HG02798 (cell line): ENCODE data around the gene PTDSS2.

ENCODE experiments used
- ATAC-seq: cut with Tn5 transposase; IDR thresholded peaks from one replicate; pipeline ENCODE4 v1.9.1; 2021; ENCODE audit warnings: mild to moderate bottlenecking; ENCODE audit not compliant: unreplicated experiment, poor library complexity

Gene PTDSS2

DNA sequence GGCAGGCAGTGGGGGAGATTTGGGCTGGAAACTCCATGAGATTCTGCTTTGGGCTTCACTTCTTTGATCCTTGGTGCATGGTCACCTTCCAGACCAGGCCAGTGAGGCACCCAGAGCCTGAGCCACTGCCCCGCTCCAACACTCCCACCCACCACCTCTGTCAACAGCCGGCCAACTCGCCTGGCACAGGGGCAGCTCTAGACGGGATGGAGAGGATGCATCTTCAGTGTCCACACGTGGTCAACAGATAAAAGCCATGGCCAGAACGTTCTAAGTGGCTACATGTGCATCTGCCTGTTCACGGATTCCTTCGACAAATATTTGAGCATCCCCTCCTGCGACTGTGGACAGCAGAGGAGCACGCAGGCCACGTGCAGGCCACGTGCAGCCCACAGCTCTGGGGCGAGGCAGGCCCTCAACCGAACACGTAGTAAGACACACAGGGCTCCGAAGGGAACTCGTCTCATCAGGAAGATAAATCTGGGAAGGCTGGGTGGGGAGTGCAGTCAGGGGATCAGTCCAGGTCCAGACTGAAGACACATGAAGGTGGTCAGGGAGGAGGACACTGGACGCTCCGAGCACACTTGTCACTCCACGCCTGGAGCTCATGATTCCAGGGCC, 88.5 kb downstream of the PTDSS2 start:
- no peak for ATAC-seq

DNA sequence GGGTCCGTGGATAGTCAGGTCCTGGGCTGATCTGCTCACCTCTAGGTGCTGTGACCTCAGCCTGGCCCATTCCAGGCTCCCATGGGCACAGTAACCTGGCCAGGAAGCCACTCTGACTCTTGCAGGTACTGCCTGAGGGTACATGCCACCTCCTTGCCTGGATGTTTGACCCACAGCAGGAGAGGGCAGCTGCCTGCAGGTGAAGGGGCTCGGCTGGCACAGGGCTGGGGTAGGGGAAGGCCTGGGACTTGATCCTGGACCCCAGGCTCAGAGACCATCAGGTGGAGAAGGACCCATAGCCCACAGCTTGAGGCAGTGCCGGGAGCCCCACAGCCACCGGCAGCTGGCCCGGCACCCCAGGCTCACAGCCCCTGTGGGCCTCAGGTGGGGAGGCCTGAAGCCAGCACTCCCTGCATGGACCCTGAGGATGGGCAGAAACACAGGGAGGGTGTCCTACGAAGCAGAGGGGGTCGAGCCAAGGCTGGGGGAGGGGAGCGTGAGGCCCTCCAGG, 89.9 kb downstream of the PTDSS2 start:
- no peak for ATAC-seq
